Right lobe of liver (tissue), 6 donors: ENCODE measurements around the gene ACVR1. TPM values are rescaled to one million over a fixed set of nuclear protein-coding genes. Genes with fewer than 3 reads are reported as not detected.

Source experiments
- ATAC-seq, 4 donors: fragments of 200-7000 bp; cut with Tn5 transposase; one replicate each; pipeline ENCODE4 v1.9.1; 2020; ENCODE audit warnings: mild to moderate bottlenecking in 4 of 4, moderate library complexity in 4 of 4
- DNase-seq, 3 donors: peaks; one replicate each; pipeline ENCODE4 v3.0.0-alpha.2; 2020
- H3K27ac ChIP-seq, 3 donors: fragments of 200-600 bp; one replicate each; pipeline ENCODE4 v1.8.0; 2022
- H3K27me3 ChIP-seq, 2 donors: fragments of 200-600 bp; one replicate each; pipeline ENCODE4 v1.8.0; 2022
- H3K36me3 ChIP-seq, 4 donors: fragments of 200-600 bp; sonication (generic) in 1 of 4; one replicate each; pipeline versions ENCODE4 v1.5.1 to v1.8.0; 2017 to 2022; ENCODE audit warnings: control low read depth in 1 of 4
- H3K4me1 ChIP-seq, 4 donors: fragments of 200-600 bp; sonication (generic) in 1 of 4; one replicate each; pipeline versions ENCODE4 v1.5.1 to v1.8.0; 2017 to 2022; ENCODE audit warnings: control low read depth in 1 of 4
- H3K4me3 ChIP-seq, 3 donors: fragments of 200-600 bp; one replicate each; pipeline ENCODE4 v1.8.0; 2022
- H3K9me3 ChIP-seq, 4 donors: fragments of 200-600 bp; sonication (generic) in 1 of 4; one replicate each; pipeline versions ENCODE4 v1.5.1 to v1.8.0; 2017 to 2022; ENCODE audit warnings: control low read depth in 1 of 4
- CTCF ChIP-seq, 4 donors: fragments of 200-600 bp in 3 of 4; fragments of 450-650 bp in 1 of 4; IDR thresholded peaks; one replicate each; pipeline versions ENCODE4 v1.5.1 to v1.8.0; 2016 to 2022; ENCODE audit warnings: antibody characterized with exemption in 4 of 4, mild to moderate bottlenecking in 2 of 4
- POLR2A ChIP-seq: fragments of 450-650 bp; IDR thresholded peaks from one replicate; pipeline ENCODE4 v1.6.1; 2017; ENCODE audit warnings: antibody characterized with exemption, mild to moderate bottlenecking
- WGBS: methylation state at CpG from one replicate; pipeline ENCODE4 v1.1.6; 2018; ENCODE audit warnings: low coverage, low lambda C conversion rate; ENCODE audit not compliant: insufficient coverage; ENCODE audit errors: missing lambda C conversion rate; 5-methylcytosine and 5-hydroxymethylcytosine counted together
- intact Hi-C, 2 donors: fragments of 100-400 bp; cut with DNase I; formaldehyde crosslinking; loops; one replicate each; pipeline versions ENCODE4 v1.11.2 to v1.14.1; 2022
- total RNA-seq, 6 experiments: library from RNA; depleted of rRNA in 2 of 6; stranded (reverse); fragments of >200 nt in 2 of 6; fragmentation: NEBNext Ultra II Directional in 3 of 6; extraction: Animal tissue kit (Norgen Biotek cat#: 25700) in 3 of 6; gene quantifications; one replicate each; pipeline versions ENCODE4 v1.1.0 to v1.2.4, GENCODE V29; 2016 to 2023
- donor health status: DM: no; HTN: yes; CAD: no.
- donor health status: DM: no; HTN: no; CAD: no.
- donor health status: DM: no; HTN: no; CAD: no.
- donor health status: DM: no; HTN: yes; CAD: no.
- donor health status: DM: no; HTN: yes; CAD: no.

The ACVR1 gene
- total RNA-seq, 6 experiments from 2014 or later = 10.9 to 25.1 (median 14.6) TPM

DNA sequence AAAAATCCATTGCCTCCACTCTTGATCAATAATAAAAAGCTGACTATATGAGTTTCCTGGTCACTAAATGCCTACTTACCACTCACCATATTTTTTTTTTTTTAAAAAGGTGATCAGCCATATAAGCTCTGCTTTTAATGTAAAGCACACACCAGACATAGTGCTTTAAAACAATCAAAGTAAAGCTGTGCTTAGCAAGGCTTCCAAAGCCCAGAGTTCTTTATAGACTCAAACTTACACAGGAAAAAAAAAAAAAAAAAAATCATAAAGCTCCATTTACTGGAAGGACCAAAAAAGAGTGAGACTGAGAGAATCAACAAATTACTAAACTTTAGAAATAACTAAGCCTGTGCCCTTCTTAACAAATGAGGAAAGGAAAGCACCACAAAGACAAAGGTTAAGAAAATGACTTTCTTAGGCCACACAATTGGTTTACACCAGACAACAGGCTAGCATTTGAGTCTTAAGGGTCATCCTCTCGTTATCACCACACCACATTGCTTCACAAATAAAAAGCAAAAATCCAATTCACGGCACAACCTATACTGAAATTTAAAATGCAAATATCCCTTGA is 11.2 kb downstream of the ACVR1 start:
- Histone ChIP-seq H3K4me3 (no peak overlapping the region), H3K36me3 (no peaks in the 10 kb centered on the region), H3K27me3 (no peaks in the 10 kb centered on the region), H3K4me1 (peaks cover 0 to 47% (median 11%) of the 10 kb centered on the region in 4 donors), H3K9me3 (no peaks in the 10 kb centered on the region), H3K27ac (peak overlapping the region in 1 of 3 donors; percentile 18)
- WGBS = 61% methylated on average over 2 of the region's 2 CpGs
- no peak for ATAC-seq
- TF ChIP-seq CTCF (IDR thresholded peaks at IDR 0.05) (no peak), POLR2A (no peak)
- DNase-seq = no peak
- intact Hi-C loops = no loop called here

DNA sequence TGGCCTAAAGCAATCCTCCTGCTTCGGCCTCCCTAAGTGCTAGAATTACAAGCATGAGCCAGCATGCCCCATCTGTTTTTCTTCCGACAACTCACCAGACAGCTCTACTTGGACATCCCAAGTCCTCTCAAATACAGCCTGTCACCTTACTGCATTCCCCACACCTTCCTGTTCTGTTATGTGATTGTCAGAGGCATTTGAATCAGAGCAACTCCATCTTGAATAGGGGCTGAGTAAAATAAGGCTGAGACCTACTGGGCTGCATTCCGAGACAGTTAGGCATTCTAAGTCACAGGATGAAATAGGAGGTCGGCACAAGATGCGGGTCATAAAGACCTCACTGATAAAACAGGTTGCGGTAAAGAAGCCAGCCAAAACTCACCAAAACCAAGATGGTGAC is 17.3 kb downstream of the ACVR1 start:
- Histone ChIP-seq H3K9me3 (no peaks in the 10 kb centered on the region), H3K27ac (no peak overlapping the region), H3K4me3 (no peak overlapping the region), H3K4me1 (peaks cover 0 to 4% (median 0%) of the 10 kb centered on the region in 4 donors), H3K36me3 (no peaks in the 10 kb centered on the region), H3K27me3 (no peaks in the 10 kb centered on the region)
- ATAC-seq = no peak
- DNase-seq = no peak
- intact Hi-C loops = no loop called here
- 78% methylated on average over 5 of the region's 6 CpGs for WGBS
- no peak for TF ChIP-seq POLR2A
- no peak for TF ChIP-seq CTCF (IDR thresholded peaks at IDR 0.05)

GRCh38 chr2:157857881-157858280 is 18.2 kb downstream of the ACVR1 start:
- DNase-seq (no peak), ATAC-seq (peak in 1 of 4 donors; percentile 56)
- no peaks in the 10 kb centered on the region for H3K27me3 ChIP-seq
- 83% methylated on average over 4 of the region's 4 CpGs for WGBS
- TF ChIP-seq POLR2A (no peak), CTCF (IDR thresholded peaks at IDR 0.05) (no peak)
- no peaks in the 10 kb centered on the region for H3K9me3 ChIP-seq
- intact Hi-C loops = no loop called here
- H3K36me3 ChIP-seq = no peaks in the 10 kb centered on the region
- no peak overlapping the region for H3K4me3 ChIP-seq
- peaks cover 0 to 4% (median 0%) of the 10 kb centered on the region in 4 donors for H3K4me1 ChIP-seq
- no peak overlapping the region for H3K27ac ChIP-seq

DNA sequence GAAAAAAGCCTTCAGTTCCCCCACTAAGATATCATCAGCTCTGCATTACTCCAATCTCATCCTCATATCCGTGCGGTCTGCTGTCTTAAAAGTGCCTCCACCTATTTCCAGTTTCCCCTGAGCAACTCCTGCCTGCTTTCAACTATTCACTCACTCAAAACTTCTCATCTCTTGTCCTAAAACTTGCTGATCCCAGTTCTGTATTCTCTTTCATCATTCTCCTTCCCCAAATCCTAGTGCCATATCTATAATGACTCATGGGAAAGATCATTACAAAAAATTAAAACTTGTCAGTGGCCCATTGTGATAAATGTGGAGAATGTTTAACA is 20.0 kb downstream of the ACVR1 start:
- 77% methylated on average over 2 of the region's 2 CpGs for WGBS
- TF ChIP-seq CTCF (IDR thresholded peaks at IDR 0.05) (no peak), POLR2A (no peak)
- DNase-seq = no peak
- Histone ChIP-seq H3K36me3 (no peaks in the 10 kb centered on the region), H3K27me3 (no peaks in the 10 kb centered on the region), H3K27ac (peak overlapping the region in 1 of 3 donors; percentile 26), H3K4me3 (no peak overlapping the region), H3K4me1 (no peaks in the 10 kb centered on the region), H3K9me3 (no peaks in the 10 kb centered on the region)
- ATAC-seq = no peak
- intact Hi-C loops = no loop called here

DNA sequence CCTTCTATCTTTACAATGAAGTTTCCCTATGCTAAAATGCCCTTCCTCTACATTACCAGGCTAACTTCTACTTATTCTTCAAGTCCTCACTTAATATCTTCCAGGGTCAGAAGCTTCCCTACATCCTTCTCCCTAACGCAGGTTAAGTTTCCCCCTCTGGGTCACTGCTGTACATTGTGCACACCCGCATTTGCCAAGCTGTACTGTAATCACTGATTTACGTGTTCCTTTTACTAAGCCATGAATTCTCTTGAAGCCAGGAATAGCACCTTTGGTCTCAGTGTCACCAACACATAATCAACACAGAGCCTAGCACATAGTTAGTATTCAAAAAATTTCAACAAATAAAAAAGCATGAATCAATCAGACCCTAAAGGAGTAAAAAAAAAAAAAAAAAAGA is 22.3 kb downstream of the ACVR1 start:
- DNase-seq (no peak), ATAC-seq (no peak)
- Histone ChIP-seq H3K4me1 (peaks cover 0 to 4% (median 0%) of the 10 kb centered on the region in 4 donors), H3K4me3 (no peak overlapping the region), H3K27ac (no peak overlapping the region), H3K9me3 (no peaks in the 10 kb centered on the region), H3K27me3 (no peaks in the 10 kb centered on the region), H3K36me3 (no peaks in the 10 kb centered on the region)
- TF ChIP-seq POLR2A (no peak), CTCF (IDR thresholded peaks at IDR 0.05) (no peak)
- WGBS = 82% methylated on average over 3 of the region's 3 CpGs
- intact Hi-C loops = no loop called here
